Measurements from ENCODE around the gene BEST2.

BEST2 gene

DNA sequence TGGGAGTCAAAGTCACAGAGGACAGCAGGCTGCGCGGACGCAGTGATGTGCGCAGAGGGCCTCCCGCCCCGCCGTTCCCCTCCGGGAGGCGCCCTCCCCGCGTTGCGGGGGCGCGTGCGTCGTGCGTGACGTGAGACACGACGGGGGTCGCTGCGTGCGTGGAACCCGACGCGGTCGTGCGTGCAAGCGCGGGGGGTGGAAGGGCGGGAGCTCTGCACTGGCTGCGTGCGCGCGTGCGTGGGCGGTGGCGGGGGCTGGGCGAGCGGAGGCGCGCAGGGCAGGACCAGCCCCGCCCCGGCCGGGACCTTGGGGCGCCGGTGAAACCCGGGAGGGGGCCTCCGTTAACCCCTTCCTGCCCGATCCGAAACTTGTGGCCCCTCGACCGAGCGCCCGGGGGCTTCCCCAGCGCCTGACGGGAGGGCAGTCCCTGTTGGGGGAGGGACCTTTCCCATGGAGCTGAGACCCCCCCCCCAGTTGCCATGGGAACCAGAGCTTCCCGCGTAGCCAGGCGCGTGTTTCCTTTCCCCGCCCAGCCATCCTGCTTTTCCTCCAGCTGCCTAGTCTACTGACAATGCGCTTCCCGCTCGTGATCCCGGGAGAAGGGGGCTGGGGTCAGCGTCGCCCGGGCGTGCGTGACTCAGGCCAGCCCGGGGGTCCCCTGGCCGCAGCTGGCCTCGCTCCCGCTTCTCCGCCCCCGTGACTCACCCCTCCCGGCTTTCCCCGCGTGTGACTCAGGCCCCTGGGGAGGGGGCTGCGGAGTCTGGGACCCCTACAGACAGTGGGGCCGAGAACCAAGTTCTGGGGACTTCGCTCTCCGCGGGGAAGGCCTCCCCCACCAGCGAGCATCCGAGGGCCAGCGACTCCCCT lies 31.1 kb downstream of the BEST2 start:
- TF ChIP-seq, protein P1, sequence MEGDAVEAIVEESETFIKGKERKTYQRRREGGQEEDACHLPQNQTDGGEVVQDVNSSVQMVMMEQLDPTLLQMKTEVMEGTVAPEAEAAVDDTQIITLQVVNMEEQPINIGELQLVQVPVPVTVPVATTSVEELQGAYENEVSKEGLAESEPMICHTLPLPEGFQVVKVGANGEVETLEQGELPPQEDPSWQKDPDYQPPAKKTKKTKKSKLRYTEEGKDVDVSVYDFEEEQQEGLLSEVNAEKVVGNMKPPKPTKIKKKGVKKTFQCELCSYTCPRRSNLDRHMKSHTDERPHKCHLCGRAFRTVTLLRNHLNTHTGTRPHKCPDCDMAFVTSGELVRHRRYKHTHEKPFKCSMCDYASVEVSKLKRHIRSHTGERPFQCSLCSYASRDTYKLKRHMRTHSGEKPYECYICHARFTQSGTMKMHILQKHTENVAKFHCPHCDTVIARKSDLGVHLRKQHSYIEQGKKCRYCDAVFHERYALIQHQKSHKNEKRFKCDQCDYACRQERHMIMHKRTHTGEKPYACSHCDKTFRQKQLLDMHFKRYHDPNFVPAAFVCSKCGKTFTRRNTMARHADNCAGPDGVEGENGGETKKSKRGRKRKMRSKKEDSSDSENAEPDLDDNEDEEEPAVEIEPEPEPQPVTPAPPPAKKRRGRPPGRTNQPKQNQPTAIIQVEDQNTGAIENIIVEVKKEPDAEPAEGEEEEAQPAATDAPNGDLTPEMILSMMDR (conservative IDR thresholded peaks at IDR 0.05; ENCODE audit: low read depth, low read length): no peak
- peak overlapping the region; percentile 39; the same call in 1 of the 2 replicates for H3K27ac ChIP-seq

DNA sequence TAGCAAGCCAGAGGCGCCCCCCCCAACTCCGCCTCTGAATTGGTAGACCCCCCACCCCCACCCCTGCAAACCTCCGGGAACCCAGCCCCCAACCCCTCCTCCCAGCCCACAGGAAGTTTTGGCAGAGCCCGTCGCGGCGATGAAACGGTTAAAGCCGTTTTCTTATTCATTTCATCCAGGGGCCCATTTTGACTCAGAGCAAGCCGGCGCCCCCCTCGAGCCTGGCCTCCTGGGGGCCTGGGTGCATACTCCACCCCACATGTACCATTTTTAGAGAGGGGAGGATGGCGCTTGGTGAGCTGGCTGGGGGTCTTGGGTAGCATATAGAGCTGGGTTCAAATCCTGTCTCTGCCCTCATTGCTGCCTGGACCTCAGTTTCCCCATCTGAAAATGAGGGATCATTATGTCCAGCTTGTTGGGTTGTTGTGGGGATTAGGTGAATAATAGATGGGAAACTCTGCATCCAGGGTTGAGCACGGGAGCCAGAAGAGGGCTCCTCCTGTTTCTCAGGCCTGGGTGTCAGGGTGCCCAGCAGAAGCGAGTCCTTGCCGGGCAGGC lies 31.8 kb downstream of the BEST2 start:
- H4K20me1 ChIP-seq (ENCODE audit: insufficient read depth): no peaks in the 10 kb centered on the region
- no peak overlapping the region for H3K9ac ChIP-seq
- H3K36me3 ChIP-seq (ENCODE audit: insufficient read depth): no peaks in the 10 kb centered on the region
- no peak overlapping the region for H3K4me3 ChIP-seq (IDR thresholded peaks at IDR 0.05; ENCODE audit: insufficient read depth, low read depth, low read length)
- H3K27ac ChIP-seq: no peak overlapping the region
- no peaks in the 10 kb centered on the region for H3K79me2 ChIP-seq (ENCODE audit: insufficient read depth, low read depth)
- no peaks in the 10 kb centered on the region for H3K27me3 ChIP-seq (ENCODE audit: insufficient read depth, low read depth)
- H2AFZ ChIP-seq (ENCODE audit: low read depth): no peak overlapping the region
- H3K4me1 ChIP-seq (ENCODE audit: low read depth, poor library complexity, severe bottlenecking): peaks cover 55% of the 10 kb centered on the region
- TF ChIP-seq, protein P1 (conservative IDR thresholded peaks at IDR 0.05; ENCODE audit: low read depth, low read length): no peak
- H3K4me2 ChIP-seq: no peak overlapping the region

More for the DNA sequence above, 31.1 kb downstream of the BEST2 start:
- peak overlapping the region; percentile 96 for H3K4me2 ChIP-seq
- no peaks in the 10 kb centered on the region for H4K20me1 ChIP-seq (ENCODE audit: insufficient read depth)
- no peaks in the 10 kb centered on the region for H3K27me3 ChIP-seq (ENCODE audit: insufficient read depth, low read depth)
- no peaks in the 10 kb centered on the region for H3K36me3 ChIP-seq (ENCODE audit: insufficient read depth)
- H3K79me2 ChIP-seq (ENCODE audit: insufficient read depth, low read depth): no peaks in the 10 kb centered on the region
- peaks cover 49% of the 10 kb centered on the region for H3K4me1 ChIP-seq (ENCODE audit: low read depth, poor library complexity, severe bottlenecking)
- peak overlapping the region; percentile 96 for H2AFZ ChIP-seq (ENCODE audit: low read depth)
- H3K4me3 ChIP-seq (IDR thresholded peaks at IDR 0.05; ENCODE audit: insufficient read depth, low read depth, low read length): no peak overlapping the region
- H3K9ac ChIP-seq: no peak overlapping the region

GRCh38 chr19:12783849-12784393 lies 32.3 kb downstream of the BEST2 start:
- Histone ChIP-seq H3K4me3 (IDR thresholded peaks at IDR 0.05; ENCODE audit: insufficient read depth, low read depth, low read length) (no peak overlapping the region), H3K27me3 (ENCODE audit: insufficient read depth, low read depth) (no peaks in the 10 kb centered on the region), H3K27ac (no peak overlapping the region), H4K20me1 (ENCODE audit: insufficient read depth) (no peaks in the 10 kb centered on the region), H3K36me3 (ENCODE audit: insufficient read depth) (no peaks in the 10 kb centered on the region), H3K79me2 (ENCODE audit: insufficient read depth, low read depth) (no peaks in the 10 kb centered on the region), H3K4me1 (ENCODE audit: low read depth, poor library complexity, severe bottlenecking) (peaks cover 52% of the 10 kb centered on the region), H2AFZ (ENCODE audit: low read depth) (no peak overlapping the region), H3K9ac (no peak overlapping the region), H3K4me2 (no peak overlapping the region)
- TF ChIP-seq, protein P1 (conservative IDR thresholded peaks at IDR 0.05; ENCODE audit: low read depth, low read length): no peak

- H3K79me2 ChIP-seq (ENCODE audit: insufficient read depth, low read depth): no peaks in the 10 kb centered on the region
- no peaks in the 10 kb centered on the region for H3K27me3 ChIP-seq (ENCODE audit: insufficient read depth, low read depth)
- H3K4me3 ChIP-seq (IDR thresholded peaks at IDR 0.05; ENCODE audit: insufficient read depth, low read depth, low read length): no peak overlapping the region
- H4K20me1 ChIP-seq (ENCODE audit: insufficient read depth): no peaks in the 10 kb centered on the region
- no peak overlapping the region for H3K9ac ChIP-seq
- no peaks in the 10 kb centered on the region for H3K36me3 ChIP-seq (ENCODE audit: insufficient read depth)
- H3K4me2 ChIP-seq: no peak overlapping the region
- TF ChIP-seq, protein P1 (conservative IDR thresholded peaks at IDR 0.05; ENCODE audit: low read depth, low read length): no peak
- peaks cover 52% of the 10 kb centered on the region for H3K4me1 ChIP-seq (ENCODE audit: low read depth, poor library complexity, severe bottlenecking)
- H3K27ac ChIP-seq: no peak overlapping the region
- H2AFZ ChIP-seq (ENCODE audit: low read depth): no peak overlapping the region
Measured at GRCh38 chr19:12784394-12784870, 32.8 kb downstream of the BEST2 start.
